Thyroid gland (tissue), 4 donors: ENCODE results near the gene SELENOF. TPM values are rescaled to one million over a fixed set of nuclear protein-coding genes. Genes with fewer than 3 reads are reported as not detected.

Experiments used
- DNase-seq, 2 donors: peaks; one replicate each; pipeline ENCODE4 v3.0.0-alpha.2; 2019
- H3K27ac ChIP-seq, 3 donors: fragments of 200-600 bp; sonication (generic); 1 replicate in 2 of 3; 2 replicates in 1 of 3; pipeline ENCODE4 v1.5.1; 2016 to 2019; ENCODE audit warnings: mild to moderate bottlenecking in 1 of 3, moderate library complexity in 1 of 3
- H3K27me3 ChIP-seq: fragments of 200-600 bp; sonication (generic); one replicate; pipeline ENCODE4 v1.5.1; 2019
- H3K36me3 ChIP-seq, 2 donors: fragments of 200-600 bp; sonication (generic); one replicate each; pipeline ENCODE4 v1.5.1; 2016 to 2019
- H3K4me1 ChIP-seq, 2 donors: fragments of 200-600 bp; sonication (generic); one replicate each; pipeline ENCODE4 v1.5.1; 2017 to 2019
- H3K4me3 ChIP-seq, 3 donors: fragments of 200-600 bp; sonication (generic); replicated peaks in 1 of 3; 1 replicate in 2 of 3; 2 replicates in 1 of 3; pipeline ENCODE4 v1.5.1; 2016; ENCODE audit warnings: mild to moderate bottlenecking in 1 of 3
- H3K9me3 ChIP-seq: fragments of 200-600 bp; sonication (generic); one replicate; pipeline ENCODE4 v1.5.1; 2017
- CTCF ChIP-seq, 6 experiments: fragments of 200-600 bp in 3 of 6; fragments of 450-650 bp in 3 of 6; sonication (generic) in 3 of 6; IDR thresholded peaks; one replicate each; pipeline ENCODE4 v1.5.1; 2016 to 2019; ENCODE audit warnings: antibody characterized with exemption in 6 of 6, mild to moderate bottlenecking in 2 of 6, inconsistent platforms in 1 of 6, moderate library complexity in 1 of 6
- POLR2A ChIP-seq, 2 donors: fragments of 450-650 bp; IDR thresholded peaks; one replicate each; pipeline ENCODE4 v1.6.1; 2017; ENCODE audit warnings: antibody characterized with exemption in 2 of 2, mild to moderate bottlenecking in 2 of 2, moderate library complexity in 1 of 2
- WGBS, 2 donors: methylation state at CpG; one replicate each; pipeline ENCODE4 v1.1.5; 2017; 5-methylcytosine and 5-hydroxymethylcytosine counted together
- intact Hi-C: fragments of 100-400 bp; cut with DNase I; formaldehyde crosslinking; loops from one replicate; pipeline ENCODE4 v1.15.1; 2023
- total RNA-seq, 4 donors: library from RNA; depleted of rRNA; stranded (reverse); fragments of >200 nt; gene quantifications; one replicate each; pipeline ENCODE4 v1.2.3, GENCODE V29; 2016

Gene SELENOF
- total RNA-seq, 4 donors from 2014 or later: 232 to 299 (median 288) TPM

DNA sequence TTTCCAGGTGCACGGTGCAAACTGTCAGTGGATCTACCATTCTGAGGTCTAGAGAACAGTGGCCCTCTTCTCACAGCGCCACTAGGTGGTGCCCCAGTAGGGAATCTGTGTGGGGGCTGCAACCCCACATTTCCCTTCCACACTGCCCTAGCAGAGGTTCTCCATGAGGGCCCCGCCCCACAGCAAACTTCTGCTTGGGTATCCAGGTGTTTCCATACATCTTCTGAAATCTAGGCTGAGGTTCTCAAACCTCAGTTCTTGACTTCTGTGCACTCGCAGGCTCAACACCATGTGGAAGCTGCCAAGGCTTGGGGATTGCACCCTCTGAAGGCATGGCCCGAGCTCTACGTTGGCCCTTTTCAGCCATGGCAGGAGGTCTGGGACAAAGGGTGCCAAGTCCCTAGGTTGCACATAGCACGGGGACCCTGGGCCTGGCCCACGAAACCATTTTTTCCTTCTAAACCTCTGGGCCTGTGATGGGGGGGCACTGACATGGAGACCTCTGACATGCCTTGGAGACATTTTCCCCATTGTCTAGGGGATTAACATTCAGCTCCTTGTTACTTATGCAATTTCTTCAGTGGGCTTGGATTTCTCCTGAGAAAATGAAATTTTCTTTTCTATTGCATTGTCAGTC lies 10.5 kb upstream of the SELENOF start:
- DNase-seq: no peak
- peaks cover 0 to 5% of the 10 kb centered on the region in 2 donors for H3K4me1 ChIP-seq
- no peaks in the 10 kb centered on the region for H3K36me3 ChIP-seq
- H3K9me3 ChIP-seq: no peaks in the 10 kb centered on the region
- 95 to 96% methylated on average over 5 to 7 of the region's 8 CpGs for WGBS, 2 donors
- TF ChIP-seq CTCF (IDR thresholded peaks at IDR 0.05) (no peak), POLR2A (IDR thresholded peaks at IDR 0.05) (no peak)
- no peak overlapping the region for H3K27ac ChIP-seq
- intact Hi-C loops: no loop called here
- H3K27me3 ChIP-seq: no peaks in the 10 kb centered on the region
- H3K4me3 ChIP-seq: no peak overlapping the region

GRCh38 chr1:86922445-86922844 lies 8.5 kb upstream of the SELENOF start:
- no peaks in the 10 kb centered on the region for H3K9me3 ChIP-seq
- 98% methylated on average over 1 of the region's 1 CpG for WGBS, 2 donors
- H3K27ac ChIP-seq: no peak overlapping the region
- intact Hi-C loops: no loop called here
- H3K27me3 ChIP-seq: no peaks in the 10 kb centered on the region
- peaks cover 0 to 5% of the 10 kb centered on the region in 2 donors for H3K4me1 ChIP-seq
- H3K36me3 ChIP-seq: no peaks in the 10 kb centered on the region
- no peak for TF ChIP-seq POLR2A (IDR thresholded peaks at IDR 0.05)
- no peak for TF ChIP-seq CTCF (IDR thresholded peaks at IDR 0.05)
- no peak overlapping the region for H3K4me3 ChIP-seq
- DNase-seq: no peak

GRCh38 chr1:86916752-86917151 lies 2.8 kb upstream of the SELENOF start:
- DNase-seq: no peak
- TF ChIP-seq POLR2A (IDR thresholded peaks at IDR 0.05) (no peak), CTCF (IDR thresholded peaks at IDR 0.05) (no peak)
- intact Hi-C loops: no loop called here
- H3K9me3 ChIP-seq: no peaks in the 10 kb centered on the region
- H3K4me1 ChIP-seq: peaks cover 22 to 23% of the 10 kb centered on the region in 2 donors
- H3K27ac ChIP-seq: no peak overlapping the region
- WGBS, 2 donors: 94 to 97% methylated on average over 1 of the region's 1 CpG
- no peak overlapping the region for H3K4me3 ChIP-seq
- H3K36me3 ChIP-seq: no peaks in the 10 kb centered on the region
- H3K27me3 ChIP-seq: no peaks in the 10 kb centered on the region

DNA sequence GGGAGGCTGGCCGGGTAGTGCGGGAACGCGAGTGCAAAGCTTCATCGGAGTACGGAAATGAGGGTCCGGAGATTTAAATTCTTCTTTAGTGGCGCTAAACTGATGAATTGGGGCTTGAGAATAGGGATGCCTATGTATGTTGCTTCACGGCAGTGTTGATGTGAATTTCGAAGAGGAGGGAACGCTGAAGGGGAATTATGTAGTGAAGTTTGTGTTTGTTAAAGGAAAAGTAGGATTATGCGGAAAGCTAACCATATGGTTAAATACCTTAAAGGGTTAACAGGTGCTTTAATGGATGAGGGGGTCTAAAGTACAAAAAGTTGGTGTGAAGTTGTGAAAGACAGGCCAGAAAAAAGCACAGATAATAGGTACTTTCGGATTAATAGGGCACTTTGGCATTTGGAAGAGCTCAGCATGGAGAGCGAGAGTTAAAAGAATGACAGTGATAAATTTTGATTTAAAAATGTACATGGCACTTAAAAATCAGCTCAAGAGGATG lies 1.9 kb upstream of the SELENOF start:
- Histone ChIP-seq H3K4me3 (peak overlapping the region; percentile 57 to 75 (median 58)), H3K4me1 (peaks cover 28 to 31% of the 10 kb centered on the region in 2 donors), H3K9me3 (no peaks in the 10 kb centered on the region), H3K27me3 (no peaks in the 10 kb centered on the region), H3K36me3 (no peaks in the 10 kb centered on the region), H3K27ac (peak overlapping the region in 2 of 3 donors; percentile 79 to 84)
- DNase-seq: no peak
- intact Hi-C loops: no loop called here
- TF ChIP-seq CTCF (IDR thresholded peaks at IDR 0.05): no peak
- no peak for TF ChIP-seq POLR2A (IDR thresholded peaks at IDR 0.05)
- 9 to 12% methylated on average over 14 of the region's 14 CpGs for WGBS, 2 donors

GRCh38 chr1:86914998-86915736 lies 1.2 kb upstream of the SELENOF start:
- intact Hi-C loops: no loop called here
- H3K4me3 ChIP-seq: peak overlapping the region; percentile 57 to 75 (median 58)
- DNase-seq: peak; percentile 53 to 60
- no peaks in the 10 kb centered on the region for H3K36me3 ChIP-seq
- WGBS, 2 donors: 1% methylated on average over 40 to 41 of the region's 43 CpGs
- TF ChIP-seq CTCF (IDR thresholded peaks at IDR 0.05) (no peak), POLR2A (IDR thresholded peaks at IDR 0.05) (peak in 1 of 2 donors; percentile 45)
- H3K27me3 ChIP-seq: no peaks in the 10 kb centered on the region
- no peaks in the 10 kb centered on the region for H3K9me3 ChIP-seq
- peaks cover 23 to 31% of the 10 kb centered on the region in 2 donors for H3K4me1 ChIP-seq
- H3K27ac ChIP-seq: peak overlapping the region; percentile 64 to 84 (median 79)
